ENCODE measurements around the gene LIF.

Gene LIF

DNA sequence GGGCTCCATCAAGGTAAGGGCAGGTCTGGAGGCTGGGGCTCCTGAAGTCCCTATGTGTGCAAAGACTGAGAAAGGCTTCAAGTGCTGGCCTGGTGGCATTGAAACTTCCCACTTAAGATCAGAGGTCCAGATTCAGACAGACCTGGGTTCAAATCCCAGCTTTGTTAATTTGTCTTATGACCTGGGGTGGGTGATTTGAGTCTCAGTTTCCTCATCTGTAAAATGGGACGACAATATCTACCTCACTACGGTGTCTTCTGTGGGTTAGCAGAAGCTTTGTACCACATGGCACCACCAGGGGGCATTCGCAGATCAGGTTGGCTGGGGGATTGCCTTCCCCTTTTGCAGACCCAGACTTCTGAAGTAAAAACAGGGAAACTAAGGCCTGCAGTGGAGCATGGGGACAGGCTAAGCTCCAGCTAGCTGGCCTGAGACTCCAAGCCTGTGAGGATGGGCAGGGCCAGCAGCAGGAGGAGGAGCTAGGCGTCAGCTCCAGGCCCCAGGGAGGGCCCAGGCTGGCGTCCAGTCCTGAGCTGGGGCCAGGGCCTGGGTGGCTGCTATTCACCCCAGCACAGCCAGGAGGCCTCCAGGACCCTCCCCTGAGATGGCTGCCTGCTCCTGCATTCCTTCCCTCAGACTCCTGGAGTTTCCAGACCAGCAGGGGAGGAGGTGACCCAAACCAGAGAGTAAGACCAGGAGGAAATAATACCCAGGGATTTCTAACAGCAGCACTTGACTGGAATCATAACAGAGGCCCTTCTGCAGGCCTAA is 41.3 kb upstream of the LIF start (continued):
- no peak for TF ChIP-seq ZNF398 (tag by site-specific recombination; IDR thresholded peaks at IDR 0.05)
- no peak for TF ChIP-seq MEIS1 (CRISPR knock-in tag; IDR thresholded peaks at IDR 0.05; ENCODE audit: borderline replicate concordance)
- TF ChIP-seq, protein P1, sequence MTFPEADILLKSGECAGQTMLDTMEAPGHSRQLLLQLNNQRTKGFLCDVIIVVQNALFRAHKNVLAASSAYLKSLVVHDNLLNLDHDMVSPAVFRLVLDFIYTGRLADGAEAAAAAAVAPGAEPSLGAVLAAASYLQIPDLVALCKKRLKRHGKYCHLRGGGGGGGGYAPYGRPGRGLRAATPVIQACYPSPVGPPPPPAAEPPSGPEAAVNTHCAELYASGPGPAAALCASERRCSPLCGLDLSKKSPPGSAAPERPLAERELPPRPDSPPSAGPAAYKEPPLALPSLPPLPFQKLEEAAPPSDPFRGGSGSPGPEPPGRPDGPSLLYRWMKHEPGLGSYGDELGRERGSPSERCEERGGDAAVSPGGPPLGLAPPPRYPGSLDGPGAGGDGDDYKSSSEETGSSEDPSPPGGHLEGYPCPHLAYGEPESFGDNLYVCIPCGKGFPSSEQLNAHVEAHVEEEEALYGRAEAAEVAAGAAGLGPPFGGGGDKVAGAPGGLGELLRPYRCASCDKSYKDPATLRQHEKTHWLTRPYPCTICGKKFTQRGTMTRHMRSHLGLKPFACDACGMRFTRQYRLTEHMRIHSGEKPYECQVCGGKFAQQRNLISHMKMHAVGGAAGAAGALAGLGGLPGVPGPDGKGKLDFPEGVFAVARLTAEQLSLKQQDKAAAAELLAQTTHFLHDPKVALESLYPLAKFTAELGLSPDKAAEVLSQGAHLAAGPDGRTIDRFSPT (tag by site-specific recombination; IDR thresholded peaks at IDR 0.05) = no peak
- no peak for TF ChIP-seq ZNF843 (tag by site-specific recombination; IDR thresholded peaks at IDR 0.05)
- TF ChIP-seq MZF1 (tag by site-specific recombination; IDR thresholded peaks at IDR 0.05; ENCODE audit: borderline replicate concordance) = 0 out of 2 replicates have a peak, but pooled peaks have one; percentile 57
- TF ChIP-seq ZNF48 (tag by site-specific recombination; IDR thresholded peaks at IDR 0.05) = no peak
- TF ChIP-seq OVOL3 (tag by site-specific recombination; IDR thresholded peaks at IDR 0.05) = no peak
- TF ChIP-seq ZNF146 (tag by site-specific recombination; IDR thresholded peaks at IDR 0.05) = no peak
- TF ChIP-seq KLF1 (tag by site-specific recombination; IDR thresholded peaks at IDR 0.05) = no peak
- TF ChIP-seq ZBTB44 (tag by site-specific recombination; IDR thresholded peaks at IDR 0.05) = no peak
- TF ChIP-seq ZNF140 (tag by site-specific recombination; IDR thresholded peaks at IDR 0.05) = no peak
- TF ChIP-seq ZNF677 (tag by site-specific recombination; IDR thresholded peaks at IDR 0.05) = no peak
- TF ChIP-seq, protein P2, sequence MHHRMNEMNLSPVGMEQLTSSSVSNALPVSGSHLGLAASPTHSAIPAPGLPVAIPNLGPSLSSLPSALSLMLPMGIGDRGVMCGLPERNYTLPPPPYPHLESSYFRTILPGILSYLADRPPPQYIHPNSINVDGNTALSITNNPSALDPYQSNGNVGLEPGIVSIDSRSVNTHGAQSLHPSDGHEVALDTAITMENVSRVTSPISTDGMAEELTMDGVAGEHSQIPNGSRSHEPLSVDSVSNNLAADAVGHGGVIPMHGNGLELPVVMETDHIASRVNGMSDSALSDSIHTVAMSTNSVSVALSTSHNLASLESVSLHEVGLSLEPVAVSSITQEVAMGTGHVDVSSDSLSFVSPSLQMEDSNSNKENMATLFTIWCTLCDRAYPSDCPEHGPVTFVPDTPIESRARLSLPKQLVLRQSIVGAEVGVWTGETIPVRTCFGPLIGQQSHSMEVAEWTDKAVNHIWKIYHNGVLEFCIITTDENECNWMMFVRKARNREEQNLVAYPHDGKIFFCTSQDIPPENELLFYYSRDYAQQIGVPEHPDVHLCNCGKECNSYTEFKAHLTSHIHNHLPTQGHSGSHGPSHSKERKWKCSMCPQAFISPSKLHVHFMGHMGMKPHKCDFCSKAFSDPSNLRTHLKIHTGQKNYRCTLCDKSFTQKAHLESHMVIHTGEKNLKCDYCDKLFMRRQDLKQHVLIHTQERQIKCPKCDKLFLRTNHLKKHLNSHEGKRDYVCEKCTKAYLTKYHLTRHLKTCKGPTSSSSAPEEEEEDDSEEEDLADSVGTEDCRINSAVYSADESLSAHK (tag by site-specific recombination; IDR thresholded peaks at IDR 0.05) = peak; percentile 43; the same call in 1 of the 2 replicates
- TF ChIP-seq ZNF664 (tag by site-specific recombination; IDR thresholded peaks at IDR 0.05) = peak; percentile 31; the same call in 1 of the 2 replicates
- no peak for TF ChIP-seq ZNF23 (tag by site-specific recombination; IDR thresholded peaks at IDR 0.05; ENCODE audit: borderline replicate concordance)
- TF ChIP-seq ZNF837 (tag by site-specific recombination; IDR thresholded peaks at IDR 0.05) = no peak
- TF ChIP-seq ZNF239 (tag by site-specific recombination; IDR thresholded peaks at IDR 0.05) = no peak
- TF ChIP-seq ZBTB8A (tag by site-specific recombination; IDR thresholded peaks at IDR 0.05) = no peak
- peak; percentile 90 for TF ChIP-seq GLIS1 (tag by site-specific recombination; IDR thresholded peaks at IDR 0.05)
- no peak for TF ChIP-seq ZNF324 (tag by site-specific recombination; IDR thresholded peaks at IDR 0.05)
- no peak for TF ChIP-seq KLF9 (tag by site-specific recombination; IDR thresholded peaks at IDR 0.05; ENCODE audit: low read depth)
- TF ChIP-seq ZNF600 (tag by site-specific recombination; IDR thresholded peaks at IDR 0.05) = no peak
- no peak for TF ChIP-seq ZNF248 (tag by site-specific recombination; IDR thresholded peaks at IDR 0.05)
- TF ChIP-seq, protein P3, sequence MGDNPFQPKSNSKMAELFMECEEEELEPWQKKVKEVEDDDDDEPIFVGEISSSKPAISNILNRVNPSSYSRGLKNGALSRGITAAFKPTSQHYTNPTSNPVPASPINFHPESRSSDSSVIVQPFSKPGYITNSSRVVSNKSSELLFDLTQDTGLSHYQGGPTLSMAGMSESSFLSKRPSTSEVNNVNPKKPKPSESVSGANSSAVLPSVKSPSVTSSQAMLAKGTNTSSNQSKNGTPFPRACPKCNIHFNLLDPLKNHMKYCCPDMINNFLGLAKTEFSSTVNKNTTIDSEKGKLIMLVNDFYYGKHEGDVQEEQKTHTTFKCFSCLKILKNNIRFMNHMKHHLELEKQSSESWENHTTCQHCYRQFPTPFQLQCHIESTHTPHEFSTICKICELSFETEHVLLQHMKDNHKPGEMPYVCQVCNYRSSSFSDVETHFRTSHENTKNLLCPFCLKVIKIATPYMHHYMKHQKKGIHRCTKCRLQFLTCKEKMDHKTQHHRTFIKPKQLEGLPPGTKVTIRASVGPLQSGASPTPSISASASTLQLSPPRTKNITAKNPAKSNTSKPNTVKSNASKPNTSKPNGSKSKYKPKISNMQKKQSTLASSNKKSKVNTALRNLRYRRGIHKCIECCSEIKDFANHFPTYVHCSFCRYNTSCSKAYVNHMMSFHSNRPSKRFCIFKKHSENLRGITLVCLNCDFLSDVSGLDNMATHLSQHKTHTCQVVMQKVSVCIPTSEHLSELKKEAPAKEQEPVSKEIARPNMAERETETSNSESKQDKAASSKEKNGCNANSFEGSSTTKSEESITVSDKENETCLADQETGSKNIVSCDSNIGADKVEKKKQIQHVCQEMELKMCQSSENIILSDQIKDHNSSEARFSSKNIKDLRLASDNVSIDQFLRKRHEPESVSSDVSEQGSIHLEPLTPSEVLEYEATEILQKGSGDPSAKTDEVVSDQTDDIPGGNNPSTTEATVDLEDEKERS (tag by site-specific recombination; IDR thresholded peaks at IDR 0.05) = no peak
- TF ChIP-seq ZNF560 (tag by site-specific recombination; IDR thresholded peaks at IDR 0.05; ENCODE audit: borderline replicate concordance) = no peak
- no peak for TF ChIP-seq ZNF157 (tag by site-specific recombination; IDR thresholded peaks at IDR 0.05)
- TF ChIP-seq ZNF426 (tag by site-specific recombination; IDR thresholded peaks at IDR 0.05) = no peak
- no peak for TF ChIP-seq TCF7L2 (IDR thresholded peaks at IDR 0.05; ENCODE audit: borderline replicate concordance, low read depth, low read length)
- TF ChIP-seq ZNF561 (tag by site-specific recombination; IDR thresholded peaks at IDR 0.05; ENCODE audit: borderline replicate concordance) = no peak
- peak; percentile 29; the same call in 1 of the 2 replicates for TF ChIP-seq ZBTB20 (tag by site-specific recombination; IDR thresholded peaks at IDR 0.05)

Data from HEK293 (cell line).